ENCODE measurements around the gene CADPS. TPM values are rescaled to one million over a fixed set of nuclear protein-coding genes. Genes with fewer than 3 reads are reported as not detected.

CADPS gene
- total and polyA plus RNA-seq, 2 of the 4 experiments (the other 2 are of a cell fraction): not detected

DNA sequence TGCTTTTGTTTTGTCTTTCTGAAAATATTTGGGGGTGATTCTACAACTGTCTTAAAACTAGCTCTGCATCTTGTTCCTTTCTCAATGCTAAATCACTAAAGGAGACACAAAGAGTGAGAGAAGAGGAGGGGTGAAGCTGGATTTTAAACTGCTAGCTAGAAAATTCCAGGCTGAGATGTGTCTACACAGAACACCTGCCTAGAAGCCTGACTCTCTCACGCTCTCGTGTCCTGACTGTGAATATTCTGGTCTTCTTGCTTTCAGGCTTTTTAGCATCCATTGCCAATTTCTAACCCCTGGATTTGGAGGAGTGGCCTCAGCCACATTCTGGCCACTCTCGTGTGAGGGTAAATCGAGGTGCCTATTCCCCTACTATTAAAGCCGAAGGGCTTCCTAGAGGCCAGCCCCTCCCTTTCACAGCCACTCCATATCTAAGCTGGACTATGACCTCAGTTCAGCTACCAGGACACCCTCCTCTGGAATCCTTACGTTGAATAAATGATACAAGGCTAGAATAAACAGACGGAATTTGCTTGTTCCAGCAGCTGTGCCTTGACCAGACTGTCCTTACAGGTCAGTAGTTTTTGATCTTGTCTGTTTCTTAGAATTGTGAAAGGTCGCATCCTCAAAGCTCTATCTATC is 353.6 kb downstream of the CADPS start:
- dilution Hi-C loops (cut with HindIII; ENCODE audit: low sequenced_read_pairs, unreplicated experiment): no loop called here
- Histone ChIP-seq H3K4me3 (ENCODE audit: insufficient read depth, low read depth, low read length) (no peak overlapping the region), H3K4ac (ENCODE audit: low read depth, low read length) (no peak overlapping the region), H3K27ac (ENCODE audit: insufficient read depth, low read length) (no peak overlapping the region), H3K36me3 (ENCODE audit: control insufficient read depth, insufficient read depth, low read length) (no peaks in the 10 kb centered on the region), H3K9me1 (ENCODE audit: insufficient read depth, low read length) (no peaks in the 10 kb centered on the region), H3K56ac (ENCODE audit: extremely low read depth, insufficient read depth, low read length) (no peak overlapping the region), H2AK5ac (ENCODE audit: low read depth, low read length) (no peak overlapping the region), H4K20me1 (ENCODE audit: insufficient read depth, low read length) (no peaks in the 10 kb centered on the region), H3K18ac (ENCODE audit: low read depth, low read length) (no peak overlapping the region), H2BK20ac (ENCODE audit: low read depth, low read length) (no peak overlapping the region), H2BK5ac (ENCODE audit: low read depth, low read length, poor library complexity, severe bottlenecking) (no peak overlapping the region), H3K4me1 (ENCODE audit: control insufficient read depth, insufficient read depth, low read length) (no peaks in the 10 kb centered on the region), H3K9ac (ENCODE audit: low read depth, low read length) (no peak overlapping the region), H4K91ac (ENCODE audit: insufficient read depth, low read depth, low read length) (no peak overlapping the region), H2AFZ (replicated peaks; ENCODE audit: low read length, poor library complexity) (no peak overlapping the region), H3K23ac (ENCODE audit: low read depth, low read length) (no peak overlapping the region), H3K9me3 (ENCODE audit: control insufficient read depth, insufficient read depth, low read length) (no peaks in the 10 kb centered on the region), H3K14ac (replicated peaks; ENCODE audit: low read depth, low read length) (no peak overlapping the region), H2AK9ac (replicated peaks; ENCODE audit: low read depth, low read length, poor library complexity) (no peak overlapping the region), H3K27me3 (ENCODE audit: control insufficient read depth, insufficient read depth, low read length) (no peaks in the 10 kb centered on the region), H2BK15ac (ENCODE audit: low read depth, low read length) (no peak overlapping the region), H3K79me1 (ENCODE audit: low read depth in 1 of 2, low read length in 2 of 2) (no peaks in the 10 kb centered on the region), H2BK120ac (ENCODE audit: low read depth, low read length) (no peak overlapping the region), H4K8ac (ENCODE audit: low read depth in 2 of 2, low read length in 2 of 2) (no peak overlapping the region), H3K4me2 (ENCODE audit: low read depth, low read length) (no peak overlapping the region), H4K5ac (ENCODE audit: low read depth, low read length) (no peak overlapping the region)
- TF ChIP-seq RCOR1 (IDR thresholded peaks at IDR 0.05; ENCODE audit: insufficient replicate concordance, low read length): no peak
- TF ChIP-seq MAFK (IDR thresholded peaks at IDR 0.05; ENCODE audit: low read depth, low read length): no peak
- TF ChIP-seq MXI1 (IDR thresholded peaks at IDR 0.05; ENCODE audit: borderline replicate concordance, low read depth, low read length): no peak
- TF ChIP-seq BHLHE40 (IDR thresholded peaks at IDR 0.05; ENCODE audit: low read depth, low read length): no peak
- no peak for TF ChIP-seq RFX5 (IDR thresholded peaks at IDR 0.05; ENCODE audit: low read depth, low read length)
- POLR2A ChIA-PET (ENCODE audit: unreplicated experiment): no interaction called here
- CTCF ChIA-PET: no interaction called here
- intact Hi-C loops (cut with micrococcal nuclease): no loop called here
- DNase-seq (no peak), ATAC-seq (ENCODE audit: low read depth) (no peak)
- BruUV-seq (replicated peaks): no TSS peak
- in situ Hi-C loops (cut with MboI; ENCODE audit: low sequenced_read_pairs): no loop called here
- 83% methylated on average over 2 of the region's 8 CpGs; no CpG with 5 or more reads in 1 of the 2 experiments for WGBS, 2 experiments (ENCODE audit: extremely low coverage in 2 of 2, insufficient read length in 1 of 2)
